Limb (tissue), 2 donors: ENCODE data around the gene ARHGAP5.

ENCODE experiments used
- DNase-seq, 2 donors: peaks; one replicate each; pipeline ENCODE4 v3.0.0-alpha.2; 2016; ENCODE audit errors: extremely low spot score in 2 of 2

The ARHGAP5 gene

GRCh38 chr14:32208490-32208889, 131.4 kb downstream of the ARHGAP5 start:
- DNase-seq, result no peak
